ENCODE results near the gene NOX3.

NOX3 gene

DNA sequence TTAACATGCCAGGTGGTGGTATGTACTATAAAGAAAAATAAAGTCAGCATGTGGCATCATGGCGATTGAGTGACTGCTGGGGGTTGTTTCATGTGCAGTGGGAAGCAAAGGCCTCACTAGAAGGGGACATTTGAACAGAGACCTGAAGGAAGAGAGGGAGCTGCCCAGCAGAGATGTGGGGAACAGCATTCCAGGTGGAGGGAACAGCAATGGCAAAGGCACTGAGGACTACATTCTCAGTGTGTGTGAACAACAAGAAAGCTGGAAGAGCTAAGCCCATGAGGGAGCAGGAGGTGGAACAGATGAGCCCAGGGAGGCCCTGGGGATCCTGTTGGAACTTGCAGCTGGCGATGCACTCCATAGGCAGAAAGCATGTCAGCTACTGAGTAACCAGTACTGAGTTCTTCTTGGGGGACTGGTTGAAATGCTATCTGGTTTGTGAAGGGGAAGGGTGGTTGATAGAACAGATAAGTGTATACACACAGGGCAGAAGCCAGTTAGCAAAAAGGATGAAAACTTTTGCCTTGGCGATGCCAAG is 29.2 kb downstream of the NOX3 start:
- no peak for TF ChIP-seq EZH2phosphoT487 (IDR thresholded peaks at IDR 0.05; ENCODE audit: low read length)
- TF ChIP-seq EZH2 (optimal IDR thresholded peaks at IDR 0.05; ENCODE audit: low read depth, low read length), result no peak
- TF ChIP-seq, protein P1, sequence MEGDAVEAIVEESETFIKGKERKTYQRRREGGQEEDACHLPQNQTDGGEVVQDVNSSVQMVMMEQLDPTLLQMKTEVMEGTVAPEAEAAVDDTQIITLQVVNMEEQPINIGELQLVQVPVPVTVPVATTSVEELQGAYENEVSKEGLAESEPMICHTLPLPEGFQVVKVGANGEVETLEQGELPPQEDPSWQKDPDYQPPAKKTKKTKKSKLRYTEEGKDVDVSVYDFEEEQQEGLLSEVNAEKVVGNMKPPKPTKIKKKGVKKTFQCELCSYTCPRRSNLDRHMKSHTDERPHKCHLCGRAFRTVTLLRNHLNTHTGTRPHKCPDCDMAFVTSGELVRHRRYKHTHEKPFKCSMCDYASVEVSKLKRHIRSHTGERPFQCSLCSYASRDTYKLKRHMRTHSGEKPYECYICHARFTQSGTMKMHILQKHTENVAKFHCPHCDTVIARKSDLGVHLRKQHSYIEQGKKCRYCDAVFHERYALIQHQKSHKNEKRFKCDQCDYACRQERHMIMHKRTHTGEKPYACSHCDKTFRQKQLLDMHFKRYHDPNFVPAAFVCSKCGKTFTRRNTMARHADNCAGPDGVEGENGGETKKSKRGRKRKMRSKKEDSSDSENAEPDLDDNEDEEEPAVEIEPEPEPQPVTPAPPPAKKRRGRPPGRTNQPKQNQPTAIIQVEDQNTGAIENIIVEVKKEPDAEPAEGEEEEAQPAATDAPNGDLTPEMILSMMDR (IDR thresholded peaks at IDR 0.05; ENCODE audit: low read length), result no peak
- no peaks in the 10 kb centered on the region for H3F3A ChIP-seq (ENCODE audit: insufficient read depth, low read length)
- no peaks in the 10 kb centered on the region for H3K79me2 ChIP-seq (ENCODE audit: low read length)
- H2AFZ ChIP-seq (ENCODE audit: low read length), result no peak overlapping the region
- no peak overlapping the region for H3K27ac ChIP-seq (ENCODE audit: low read length)
- DNase-seq, result no peak
- no peaks in the 10 kb centered on the region for H3K9me2 ChIP-seq (replicated peaks; ENCODE audit: insufficient read depth, low read length)
- H3K36me3 ChIP-seq (replicated peaks; ENCODE audit: insufficient read depth, low read length), result no peaks in the 10 kb centered on the region
- no peaks in the 10 kb centered on the region for H4K20me1 ChIP-seq (ENCODE audit: insufficient read depth, low read length)
- H3K4me2 ChIP-seq (ENCODE audit: low read depth, low read length), result no peak overlapping the region
- H3K4me3 ChIP-seq (ENCODE audit: low read length), result no peak overlapping the region
- no peaks in the 10 kb centered on the region for H3K4me1 ChIP-seq (ENCODE audit: low read length)
- no peaks in the 10 kb centered on the region for H3K27me3 ChIP-seq (replicated peaks; ENCODE audit: insufficient read depth, low read length)
- H3K9me3 ChIP-seq (replicated peaks; ENCODE audit: insufficient read depth, low read length), result no peaks in the 10 kb centered on the region
- no peak overlapping the region for H3K9ac ChIP-seq (ENCODE audit: low read length)

GRCh38 chr6:155424181-155424580 is 31.5 kb downstream of the NOX3 start:
- Histone ChIP-seq H3F3A (ENCODE audit: insufficient read depth, low read length) (no peaks in the 10 kb centered on the region), H3K4me2 (ENCODE audit: low read depth, low read length) (no peak overlapping the region), H3K27me3 (replicated peaks; ENCODE audit: insufficient read depth, low read length) (no peaks in the 10 kb centered on the region), H3K9me3 (replicated peaks; ENCODE audit: insufficient read depth, low read length) (no peaks in the 10 kb centered on the region), H3K4me3 (ENCODE audit: low read length) (no peak overlapping the region), H3K9ac (ENCODE audit: low read length) (no peak overlapping the region), H3K4me1 (ENCODE audit: low read length) (no peaks in the 10 kb centered on the region), H3K9me2 (replicated peaks; ENCODE audit: insufficient read depth, low read length) (no peaks in the 10 kb centered on the region), H3K27ac (ENCODE audit: low read length) (no peak overlapping the region), H2AFZ (ENCODE audit: low read length) (no peak overlapping the region), H4K20me1 (ENCODE audit: insufficient read depth, low read length) (no peaks in the 10 kb centered on the region), H3K36me3 (replicated peaks; ENCODE audit: insufficient read depth, low read length) (no peaks in the 10 kb centered on the region), H3K79me2 (ENCODE audit: low read length) (no peaks in the 10 kb centered on the region)
- no peak for DNase-seq
- TF ChIP-seq EZH2phosphoT487 (IDR thresholded peaks at IDR 0.05; ENCODE audit: low read length) (no peak), EZH2 (optimal IDR thresholded peaks at IDR 0.05; ENCODE audit: low read depth, low read length) (no peak)
- TF ChIP-seq, protein P1 (IDR thresholded peaks at IDR 0.05; ENCODE audit: low read length), result no peak

GRCh38 chr6:155422635-155423034 is 33.0 kb downstream of the NOX3 start:
- H3F3A ChIP-seq (ENCODE audit: insufficient read depth, low read length), result peaks cover 7% of the 10 kb centered on the region; the same call in 1 of the 2 replicates
- no peaks in the 10 kb centered on the region for H3K4me1 ChIP-seq (ENCODE audit: low read length)
- no peaks in the 10 kb centered on the region for H4K20me1 ChIP-seq (ENCODE audit: insufficient read depth, low read length)
- H3K4me2 ChIP-seq (ENCODE audit: low read depth, low read length), result no peak overlapping the region
- DNase-seq, result no peak
- no peaks in the 10 kb centered on the region for H3K9me2 ChIP-seq (replicated peaks; ENCODE audit: insufficient read depth, low read length)
- H3K4me3 ChIP-seq (ENCODE audit: low read length), result no peak overlapping the region
- H3K27me3 ChIP-seq (replicated peaks; ENCODE audit: insufficient read depth, low read length), result no peaks in the 10 kb centered on the region
- H3K27ac ChIP-seq (ENCODE audit: low read length), result no peak overlapping the region
- H3K9me3 ChIP-seq (replicated peaks; ENCODE audit: insufficient read depth, low read length), result no peaks in the 10 kb centered on the region
- TF ChIP-seq, protein P1 (IDR thresholded peaks at IDR 0.05; ENCODE audit: low read length), result no peak
- TF ChIP-seq EZH2phosphoT487 (IDR thresholded peaks at IDR 0.05; ENCODE audit: low read length) (no peak), EZH2 (optimal IDR thresholded peaks at IDR 0.05; ENCODE audit: low read depth, low read length) (no peak)
- H3K9ac ChIP-seq (ENCODE audit: low read length), result no peak overlapping the region
- no peaks in the 10 kb centered on the region for H3K36me3 ChIP-seq (replicated peaks; ENCODE audit: insufficient read depth, low read length)
- H2AFZ ChIP-seq (ENCODE audit: low read length), result no peak overlapping the region
- no peaks in the 10 kb centered on the region for H3K79me2 ChIP-seq (ENCODE audit: low read length)

All from MM.1S (cell line).